Hepatocyte (in vitro differentiated cells): ENCODE measurements around the gene GNAS.

ENCODE experiments used
- EZH2 ChIP-seq: fragments of 200-600 bp; sonication (generic); IDR thresholded peaks from 2 replicates; pipeline ENCODE4 v1.6.1; 2016; ENCODE audit warnings: antibody characterized with exemption, mild to moderate bottlenecking, borderline replicate concordance
- EZH2phosphoT487 ChIP-seq: fragments of 200-600 bp; sonication (generic); IDR thresholded peaks from one replicate; pipeline ENCODE4 v1.6.1; 2018; ENCODE audit warnings: antibody characterized with exemption, mild to moderate bottlenecking, low read depth, moderate library complexity; ENCODE audit not compliant: unreplicated experiment, severe bottlenecking
- TF ChIP-seq, protein P1 (sequence below): fragments of 200-600 bp; sonication (generic); IDR thresholded peaks from 2 replicates; pipeline ENCODE4 v1.5.1; 2016; ENCODE audit warnings: antibody characterized with exemption, mild to moderate bottlenecking; ENCODE audit not compliant: poor library complexity

DNA sequence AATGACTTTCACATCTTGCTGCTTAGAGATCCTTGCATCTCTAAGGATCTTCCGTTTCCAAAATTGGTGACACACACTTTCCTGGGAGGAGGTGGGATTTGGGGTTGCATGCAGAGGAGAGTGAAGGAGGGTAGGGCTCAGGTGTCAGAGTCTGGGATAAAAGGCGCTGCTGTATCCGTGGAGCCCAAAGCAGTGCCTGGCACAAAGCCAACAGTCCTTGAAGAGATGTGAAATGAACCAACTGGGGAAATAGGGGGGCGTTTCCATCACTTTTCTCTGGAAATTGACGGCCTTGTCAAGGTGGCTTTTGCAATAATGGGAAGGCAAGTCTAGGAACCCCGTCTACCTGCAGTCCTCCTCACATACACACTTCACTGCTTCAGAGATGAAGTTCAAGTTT lies 69.0 kb downstream of the GNAS start:
- TF ChIP-seq, protein P1, sequence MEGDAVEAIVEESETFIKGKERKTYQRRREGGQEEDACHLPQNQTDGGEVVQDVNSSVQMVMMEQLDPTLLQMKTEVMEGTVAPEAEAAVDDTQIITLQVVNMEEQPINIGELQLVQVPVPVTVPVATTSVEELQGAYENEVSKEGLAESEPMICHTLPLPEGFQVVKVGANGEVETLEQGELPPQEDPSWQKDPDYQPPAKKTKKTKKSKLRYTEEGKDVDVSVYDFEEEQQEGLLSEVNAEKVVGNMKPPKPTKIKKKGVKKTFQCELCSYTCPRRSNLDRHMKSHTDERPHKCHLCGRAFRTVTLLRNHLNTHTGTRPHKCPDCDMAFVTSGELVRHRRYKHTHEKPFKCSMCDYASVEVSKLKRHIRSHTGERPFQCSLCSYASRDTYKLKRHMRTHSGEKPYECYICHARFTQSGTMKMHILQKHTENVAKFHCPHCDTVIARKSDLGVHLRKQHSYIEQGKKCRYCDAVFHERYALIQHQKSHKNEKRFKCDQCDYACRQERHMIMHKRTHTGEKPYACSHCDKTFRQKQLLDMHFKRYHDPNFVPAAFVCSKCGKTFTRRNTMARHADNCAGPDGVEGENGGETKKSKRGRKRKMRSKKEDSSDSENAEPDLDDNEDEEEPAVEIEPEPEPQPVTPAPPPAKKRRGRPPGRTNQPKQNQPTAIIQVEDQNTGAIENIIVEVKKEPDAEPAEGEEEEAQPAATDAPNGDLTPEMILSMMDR: no peak
- TF ChIP-seq EZH2phosphoT487 (no peak), EZH2 (no peak)
